ENCODE measurements around the gene RSRC1.
"Not testable (repeated sequence)": the region's sequence is repeated elsewhere in the genome, so short reads cannot be mapped to it uniquely, and the experiment has no call there.

The RSRC1 gene

GRCh38 chr3:158491968-158492367 is 382.1 kb downstream of the RSRC1 start:
- Histone ChIP-seq H2BK5ac (ENCODE audit: low read length) (no peak overlapping the region), H3K4me1 (ENCODE audit: control insufficient read depth, low read depth, low read length) (no peaks in the 10 kb centered on the region), H3K79me1 (ENCODE audit: low read length) (no peaks in the 10 kb centered on the region), H3K4me2 (ENCODE audit: low read length) (no peak overlapping the region), H3K23ac (ENCODE audit: low read length) (no peak overlapping the region), H3K27me3 (ENCODE audit: insufficient read depth, low read length, poor library complexity) (no peaks in the 10 kb centered on the region), H3K27ac (ENCODE audit: low read depth, low read length) (no peak overlapping the region), H3K56ac (ENCODE audit: low read length) (no peak overlapping the region), H2BK15ac (replicated peaks; ENCODE audit: low read depth) (no peak overlapping the region), H3K4me3 (ENCODE audit: low read length) (no peak overlapping the region), H2AK5ac (ENCODE audit: low read length) (no peak overlapping the region), H4K8ac (ENCODE audit: low read depth, low read length) (no peak overlapping the region), H3K18ac (ENCODE audit: low read length) (no peak overlapping the region), H2BK120ac (ENCODE audit: low read depth, low read length) (no peak overlapping the region), H4K5ac (ENCODE audit: low read length) (no peak overlapping the region), H3K79me2 (ENCODE audit: control insufficient read depth, insufficient read depth, low read length) (no peaks in the 10 kb centered on the region), H3K4ac (ENCODE audit: low read depth, low read length) (no peak overlapping the region), H3K36me3 (ENCODE audit: control insufficient read depth, insufficient read depth, low read length) (no peaks in the 10 kb centered on the region), H3K9ac (ENCODE audit: low read length) (no peak overlapping the region)
- WGBS (ENCODE audit: extremely low coverage, insufficient coverage, low lambda C conversion rate) = no CpG with 5 or more reads among the region's 2 CpGs
- DNase-seq = no peak

- H3K27ac ChIP-seq (ENCODE audit: low read depth, low read length) = no peak overlapping the region
Observed at GRCh38 chr3:158492685-158493084, 382.8 kb downstream of the RSRC1 start.

GRCh38 chr3:158493931-158494330 is 384.0 kb downstream of the RSRC1 start:
- Histone ChIP-seq H3K27me3 (ENCODE audit: insufficient read depth, low read length, poor library complexity) (no peaks in the 10 kb centered on the region), H3K79me2 (ENCODE audit: control insufficient read depth, insufficient read depth, low read length) (no peaks in the 10 kb centered on the region), H3K4me2 (ENCODE audit: low read length) (no peak overlapping the region), H2BK120ac (ENCODE audit: low read depth, low read length) (no peak overlapping the region), H3K9ac (ENCODE audit: low read length) (no peak overlapping the region), H2BK15ac (replicated peaks; ENCODE audit: low read depth) (no peak overlapping the region), H3K27ac (ENCODE audit: low read depth, low read length) (no peak overlapping the region), H4K8ac (ENCODE audit: low read depth, low read length) (no peak overlapping the region), H3K4ac (ENCODE audit: low read depth, low read length) (no peak overlapping the region), H3K23ac (ENCODE audit: low read length) (no peak overlapping the region), H2AK5ac (ENCODE audit: low read length) (no peak overlapping the region), H3K4me1 (ENCODE audit: control insufficient read depth, low read depth, low read length) (no peaks in the 10 kb centered on the region), H3K56ac (ENCODE audit: low read length) (no peak overlapping the region), H3K79me1 (ENCODE audit: low read length) (no peaks in the 10 kb centered on the region), H4K5ac (ENCODE audit: low read length) (no peak overlapping the region), H3K4me3 (ENCODE audit: low read length) (no peak overlapping the region), H2BK5ac (ENCODE audit: low read length) (no peak overlapping the region), H3K18ac (ENCODE audit: low read length) (no peak overlapping the region), H3K36me3 (ENCODE audit: control insufficient read depth, insufficient read depth, low read length) (no peaks in the 10 kb centered on the region)
- no CpG with 5 or more reads among the region's 1 CpG for WGBS (ENCODE audit: extremely low coverage, insufficient coverage, low lambda C conversion rate)
- no peak for DNase-seq

More at GRCh38 chr3:158492685-158493084, 382.8 kb downstream of the RSRC1 start:
- Histone ChIP-seq H2BK5ac (ENCODE audit: low read length) (no peak overlapping the region), H3K4me3 (ENCODE audit: low read length) (no peak overlapping the region), H3K27me3 (ENCODE audit: insufficient read depth, low read length, poor library complexity) (no peaks in the 10 kb centered on the region), H3K9ac (ENCODE audit: low read length) (no peak overlapping the region), H3K56ac (ENCODE audit: low read length) (no peak overlapping the region), H3K18ac (ENCODE audit: low read length) (no peak overlapping the region), H3K4ac (ENCODE audit: low read depth, low read length) (no peak overlapping the region), H3K79me2 (ENCODE audit: control insufficient read depth, insufficient read depth, low read length) (no peaks in the 10 kb centered on the region), H3K23ac (ENCODE audit: low read length) (no peak overlapping the region), H2AK5ac (ENCODE audit: low read length) (no peak overlapping the region), H2BK120ac (ENCODE audit: low read depth, low read length) (no peak overlapping the region), H4K5ac (ENCODE audit: low read length) (no peak overlapping the region), H3K4me1 (ENCODE audit: control insufficient read depth, low read depth, low read length) (no peaks in the 10 kb centered on the region), H4K8ac (ENCODE audit: low read depth, low read length) (no peak overlapping the region), H3K79me1 (ENCODE audit: low read length) (no peaks in the 10 kb centered on the region), H3K36me3 (ENCODE audit: control insufficient read depth, insufficient read depth, low read length) (no peaks in the 10 kb centered on the region), H2BK15ac (replicated peaks; ENCODE audit: low read depth) (no peak overlapping the region), H3K4me2 (ENCODE audit: low read length) (no peak overlapping the region)
- DNase-seq = no peak
- no CpG with 5 or more reads among the region's 3 CpGs for WGBS (ENCODE audit: extremely low coverage, insufficient coverage, low lambda C conversion rate)

GRCh38 chr3:158494673-158495072 is 384.8 kb downstream of the RSRC1 start:
- no peak for DNase-seq

GRCh38 chr3:158495398-158495902 is 385.6 kb downstream of the RSRC1 start:
- H2AK5ac ChIP-seq (ENCODE audit: low read length); H3K23ac ChIP-seq (ENCODE audit: low read length); H2BK15ac ChIP-seq (replicated peaks; ENCODE audit: low read depth); H3K27ac ChIP-seq (ENCODE audit: low read depth, low read length); H3K18ac ChIP-seq (ENCODE audit: low read length); H3K56ac ChIP-seq (ENCODE audit: low read length); H3K4ac ChIP-seq (ENCODE audit: low read depth, low read length); H2BK120ac ChIP-seq (ENCODE audit: low read depth, low read length); H2BK5ac ChIP-seq (ENCODE audit: low read length); H3K4me2 ChIP-seq (ENCODE audit: low read length); H3K36me3 ChIP-seq (ENCODE audit: control insufficient read depth, insufficient read depth, low read length); H3K79me1 ChIP-seq (ENCODE audit: low read length); H3K79me2 ChIP-seq (ENCODE audit: control insufficient read depth, insufficient read depth, low read length); H3K9ac ChIP-seq (ENCODE audit: low read length); H3K27me3 ChIP-seq (ENCODE audit: insufficient read depth, low read length, poor library complexity); H3K4me3 ChIP-seq (ENCODE audit: low read length); H4K8ac ChIP-seq (ENCODE audit: low read depth, low read length); DNase-seq; H3K4me1 ChIP-seq (ENCODE audit: control insufficient read depth, low read depth, low read length); H4K5ac ChIP-seq (ENCODE audit: low read length): not testable (repeated sequence)
- no CpG with 5 or more reads among the region's 4 CpGs for WGBS (ENCODE audit: extremely low coverage, insufficient coverage, low lambda C conversion rate)

More at GRCh38 chr3:158494673-158495072, 384.8 kb downstream of the RSRC1 start:
- no peak overlapping the region for H3K56ac ChIP-seq (ENCODE audit: low read length)
- no peak overlapping the region for H4K5ac ChIP-seq (ENCODE audit: low read length)
- H3K79me2 ChIP-seq (ENCODE audit: control insufficient read depth, insufficient read depth, low read length) = no peaks in the 10 kb centered on the region
- no peak overlapping the region for H3K4ac ChIP-seq (ENCODE audit: low read depth, low read length)
- H3K27ac ChIP-seq (ENCODE audit: low read depth, low read length) = no peak overlapping the region
- no peak overlapping the region for H3K23ac ChIP-seq (ENCODE audit: low read length)
- no peak overlapping the region for H3K4me2 ChIP-seq (ENCODE audit: low read length)
- H2AK5ac ChIP-seq (ENCODE audit: low read length) = no peak overlapping the region
- no peak overlapping the region for H2BK120ac ChIP-seq (ENCODE audit: low read depth, low read length)
- no peak overlapping the region for H2BK5ac ChIP-seq (ENCODE audit: low read length)
- H3K4me1 ChIP-seq (ENCODE audit: control insufficient read depth, low read depth, low read length) = no peaks in the 10 kb centered on the region
- no peak overlapping the region for H2BK15ac ChIP-seq (replicated peaks; ENCODE audit: low read depth)
- H3K79me1 ChIP-seq (ENCODE audit: low read length) = no peaks in the 10 kb centered on the region
- H3K27me3 ChIP-seq (ENCODE audit: insufficient read depth, low read length, poor library complexity) = no peaks in the 10 kb centered on the region
- H3K4me3 ChIP-seq (ENCODE audit: low read length) = no peak overlapping the region
- H3K36me3 ChIP-seq (ENCODE audit: control insufficient read depth, insufficient read depth, low read length) = no peaks in the 10 kb centered on the region
- no peak overlapping the region for H3K9ac ChIP-seq (ENCODE audit: low read length)
- WGBS (ENCODE audit: extremely low coverage, insufficient coverage, low lambda C conversion rate) = 100% methylated on average over 1 of the region's 5 CpGs
- no peak overlapping the region for H4K8ac ChIP-seq (ENCODE audit: low read depth, low read length)
- H3K18ac ChIP-seq (ENCODE audit: low read length) = no peak overlapping the region

GRCh38 chr3:158505117-158505516 is 395.2 kb downstream of the RSRC1 start:
- Histone ChIP-seq H3K4me2 (ENCODE audit: low read length) (no peak overlapping the region), H2BK5ac (ENCODE audit: low read length) (no peak overlapping the region), H2AK5ac (ENCODE audit: low read length) (no peak overlapping the region), H3K4me3 (ENCODE audit: low read length) (no peak overlapping the region), H3K18ac (ENCODE audit: low read length) (no peak overlapping the region), H3K27me3 (ENCODE audit: insufficient read depth, low read length, poor library complexity) (no peaks in the 10 kb centered on the region), H3K4ac (ENCODE audit: low read depth, low read length) (no peak overlapping the region), H2BK120ac (ENCODE audit: low read depth, low read length) (no peak overlapping the region), H4K5ac (ENCODE audit: low read length) (no peak overlapping the region), H3K79me1 (ENCODE audit: low read length) (no peaks in the 10 kb centered on the region), H3K79me2 (ENCODE audit: control insufficient read depth, insufficient read depth, low read length) (no peaks in the 10 kb centered on the region), H3K36me3 (ENCODE audit: control insufficient read depth, insufficient read depth, low read length) (no peaks in the 10 kb centered on the region), H3K23ac (ENCODE audit: low read length) (no peak overlapping the region), H3K9ac (ENCODE audit: low read length) (no peak overlapping the region), H3K56ac (ENCODE audit: low read length) (no peak overlapping the region), H2BK15ac (replicated peaks; ENCODE audit: low read depth) (no peak overlapping the region), H3K27ac (ENCODE audit: low read depth, low read length) (no peak overlapping the region), H3K4me1 (ENCODE audit: control insufficient read depth, low read depth, low read length) (no peaks in the 10 kb centered on the region), H4K8ac (ENCODE audit: low read depth, low read length) (no peak overlapping the region)
- DNase-seq = no peak

Measured in mesendoderm (in vitro differentiated cells).